ENCODE measurements around the gene PIH1D2.

- TF ChIP-seq, protein P1, sequence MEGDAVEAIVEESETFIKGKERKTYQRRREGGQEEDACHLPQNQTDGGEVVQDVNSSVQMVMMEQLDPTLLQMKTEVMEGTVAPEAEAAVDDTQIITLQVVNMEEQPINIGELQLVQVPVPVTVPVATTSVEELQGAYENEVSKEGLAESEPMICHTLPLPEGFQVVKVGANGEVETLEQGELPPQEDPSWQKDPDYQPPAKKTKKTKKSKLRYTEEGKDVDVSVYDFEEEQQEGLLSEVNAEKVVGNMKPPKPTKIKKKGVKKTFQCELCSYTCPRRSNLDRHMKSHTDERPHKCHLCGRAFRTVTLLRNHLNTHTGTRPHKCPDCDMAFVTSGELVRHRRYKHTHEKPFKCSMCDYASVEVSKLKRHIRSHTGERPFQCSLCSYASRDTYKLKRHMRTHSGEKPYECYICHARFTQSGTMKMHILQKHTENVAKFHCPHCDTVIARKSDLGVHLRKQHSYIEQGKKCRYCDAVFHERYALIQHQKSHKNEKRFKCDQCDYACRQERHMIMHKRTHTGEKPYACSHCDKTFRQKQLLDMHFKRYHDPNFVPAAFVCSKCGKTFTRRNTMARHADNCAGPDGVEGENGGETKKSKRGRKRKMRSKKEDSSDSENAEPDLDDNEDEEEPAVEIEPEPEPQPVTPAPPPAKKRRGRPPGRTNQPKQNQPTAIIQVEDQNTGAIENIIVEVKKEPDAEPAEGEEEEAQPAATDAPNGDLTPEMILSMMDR (IDR thresholded peaks at IDR 0.05 in 2 of 3, conservative IDR thresholded peaks at IDR 0.05 in 1 of 3; ENCODE audit: control insufficient read depth in 2 of 3, extremely low read depth in 1 of 3, insufficient read depth in 1 of 3, low read depth in 3 of 3, low read length in 3 of 3) = no peak
- TF ChIP-seq POLR2A (IDR thresholded peaks at IDR 0.05; ENCODE audit: low read depth, low read length) = no peak
- no peak for TF ChIP-seq EZH2 (IDR thresholded peaks at IDR 0.05; ENCODE audit: borderline replicate concordance, control insufficient read depth, low read depth, low read length)
- TF ChIP-seq, protein P2, sequence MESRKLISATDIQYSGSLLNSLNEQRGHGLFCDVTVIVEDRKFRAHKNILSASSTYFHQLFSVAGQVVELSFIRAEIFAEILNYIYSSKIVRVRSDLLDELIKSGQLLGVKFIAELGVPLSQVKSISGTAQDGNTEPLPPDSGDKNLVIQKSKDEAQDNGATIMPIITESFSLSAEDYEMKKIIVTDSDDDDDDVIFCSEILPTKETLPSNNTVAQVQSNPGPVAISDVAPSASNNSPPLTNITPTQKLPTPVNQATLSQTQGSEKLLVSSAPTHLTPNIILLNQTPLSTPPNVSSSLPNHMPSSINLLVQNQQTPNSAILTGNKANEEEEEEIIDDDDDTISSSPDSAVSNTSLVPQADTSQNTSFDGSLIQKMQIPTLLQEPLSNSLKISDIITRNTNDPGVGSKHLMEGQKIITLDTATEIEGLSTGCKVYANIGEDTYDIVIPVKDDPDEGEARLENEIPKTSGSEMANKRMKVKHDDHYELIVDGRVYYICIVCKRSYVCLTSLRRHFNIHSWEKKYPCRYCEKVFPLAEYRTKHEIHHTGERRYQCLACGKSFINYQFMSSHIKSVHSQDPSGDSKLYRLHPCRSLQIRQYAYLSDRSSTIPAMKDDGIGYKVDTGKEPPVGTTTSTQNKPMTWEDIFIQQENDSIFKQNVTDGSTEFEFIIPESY (IDR thresholded peaks at IDR 0.05) = no peak
- no peak for TF ChIP-seq MYB (IDR thresholded peaks at IDR 0.05; ENCODE audit: borderline replicate concordance, low read depth, low read length)
- no peak for TF ChIP-seq NBN (IDR thresholded peaks at IDR 0.05)
- no peak for TF ChIP-seq NR2C1 (IDR thresholded peaks at IDR 0.05)
- no peak for TF ChIP-seq RFX5 (IDR thresholded peaks at IDR 0.05; ENCODE audit: low read depth, low read length)
- TF ChIP-seq NFYB (IDR thresholded peaks at IDR 0.05; ENCODE audit: insufficient read depth, low read depth, low read length) = no peak
- TF ChIP-seq ZNF274 (IDR thresholded peaks at IDR 0.05; ENCODE audit: insufficient read depth, insufficient read length) = no peak
- no peak for TF ChIP-seq ATF7 (IDR thresholded peaks at IDR 0.05; ENCODE audit: low read depth)
- no peak for TF ChIP-seq EGR1 (IDR thresholded peaks at IDR 0.05; ENCODE audit: borderline replicate concordance in 1 of 2, low read depth in 2 of 2, low read length in 2 of 2)
These were observed 22.0 kb downstream of the PIH1D2 start for GRCh38 chr11:112051768-112052167.

Data from GM12878 (cell line).